Natural killer cell (primary cell): Measurements from ENCODE around the gene MUC4. TPM values are rescaled to one million over a fixed set of nuclear protein-coding genes. Genes with fewer than 3 reads are reported as not detected.

Experiments
- ATAC-seq, 3 donors: fragments of 150-1000 bp in 2 of 3; fragments of 200-7000 bp in 1 of 3; cut with Tn5 transposase; 1 replicate in 1 of 3; 2 replicates in 2 of 3; pipeline ENCODE4 v1.10.0; 2021; ENCODE audit warnings: mild to moderate bottlenecking in 2 of 3, moderate library complexity in 2 of 3
- DNase-seq, 2 donors: peaks; one replicate each; pipeline versions ENCODE4 v3.0.0 to v3.0.0-alpha.2; 2013 to 2021; ENCODE audit warnings: mixed read lengths in 1 of 2
- H3K27ac ChIP-seq: one replicate; pipeline ENCODE4 v1.5.1; 2013; ENCODE audit warnings: mild to moderate bottlenecking, low read length
- H3K27me3 ChIP-seq: one replicate; pipeline ENCODE4 v1.6.1; 2013; ENCODE audit warnings: low read length; ENCODE audit not compliant: control insufficient read depth, insufficient read depth
- H3K36me3 ChIP-seq: one replicate; pipeline ENCODE4 v1.6.1; 2013; ENCODE audit warnings: low read length; ENCODE audit not compliant: control insufficient read depth, insufficient read depth
- H3K4me1 ChIP-seq: one replicate; pipeline ENCODE4 v1.6.1; 2013; ENCODE audit warnings: low read length; ENCODE audit not compliant: control insufficient read depth, insufficient read depth
- H3K4me3 ChIP-seq: one replicate; pipeline ENCODE4 v1.5.1; 2013; ENCODE audit warnings: low read length
- H3K9me3 ChIP-seq: one replicate; pipeline ENCODE4 v1.6.1; 2013; ENCODE audit warnings: low read length; ENCODE audit not compliant: control insufficient read depth, insufficient read depth
- H3K27ac Mint-ChIP-seq, 2 donors: one replicate each; pipeline ENCODE4 v1.8.0; 2022; ENCODE audit warnings: mild to moderate bottlenecking in 2 of 2, mixed read lengths in 2 of 2, moderate library complexity in 1 of 2
- H3K27me3 Mint-ChIP-seq, 2 donors: one replicate each; pipeline ENCODE4 v1.8.0; 2022; ENCODE audit warnings: low read depth in 2 of 2, mixed read lengths in 2 of 2
- H3K36me3 Mint-ChIP-seq: one replicate; pipeline ENCODE4 v1.8.0; 2022; ENCODE audit warnings: mixed read lengths
- H3K4me1 Mint-ChIP-seq, 2 donors: one replicate each; pipeline ENCODE4 v1.8.0; 2022; ENCODE audit warnings: mixed read lengths in 2 of 2
- H3K4me3 Mint-ChIP-seq: one replicate; pipeline ENCODE4 v1.8.0; 2022; ENCODE audit warnings: mild to moderate bottlenecking, moderate library complexity, mixed read lengths
- H3K9me3 Mint-ChIP-seq, 2 donors: one replicate each; pipeline ENCODE4 v1.8.0; 2022; ENCODE audit warnings: mixed read lengths in 2 of 2
- WGBS: methylation state at CpG from one replicate; pipeline ENCODE4 v1.1.7; 2013; ENCODE audit warnings: missing lambda C conversion rate; ENCODE audit not compliant: insufficient coverage; 5-methylcytosine and 5-hydroxymethylcytosine counted together
- intact Hi-C: fragments of 100-400 bp; cut with micrococcal nuclease; formaldehyde crosslinking; loops from one replicate; pipeline ENCODE4 v1.14.2; 2022
- total RNA-seq, 4 donors: library from RNA; stranded (reverse); fragments of 120-200 nt in 1 of 4; gene quantifications; one replicate each; pipeline versions ENCODE4 v1.2.3 to v1.2.4, GENCODE V29; 2013 to 2022
- TF ChIP-seq, protein P1 (sequence below): fragments of 200-600 bp; IDR thresholded peaks from one replicate; pipeline ENCODE4 v1.8.0; 2022; ENCODE audit warnings: antibody characterized with exemption

MUC4 gene
- total RNA-seq, 3 donors from 2014 or later (not counting 1 experiment from before 2014, with no cell fraction given), result 0.05 to 1.7 (median 0.38) TPM

DNA sequence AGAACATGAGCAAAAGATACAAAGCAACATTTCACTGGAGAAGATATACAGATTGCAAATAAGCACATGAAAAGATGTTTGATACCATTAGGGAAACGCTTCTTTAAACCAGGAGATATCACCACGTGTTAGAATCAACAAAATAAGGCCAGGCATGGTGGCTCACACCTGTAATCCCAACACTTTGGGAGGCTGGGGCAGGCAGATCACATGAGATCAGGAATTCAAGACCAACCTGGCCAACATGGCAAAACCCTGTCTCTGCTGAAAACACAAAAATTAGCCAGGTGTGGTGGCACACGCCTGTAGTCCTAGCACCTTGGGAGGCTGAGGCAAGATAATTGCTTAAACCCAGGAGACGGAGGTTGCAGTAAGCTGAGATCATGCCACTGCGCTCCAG lies 111.4 kb downstream of the MUC4 start:
- H3K9me3 Mint-ChIP-seq, result no peaks in the 10 kb centered on the region
- H3K36me3 ChIP-seq, result peaks cover 10% of the 10 kb centered on the region
- H3K36me3 Mint-ChIP-seq, result no peaks in the 10 kb centered on the region
- H3K4me1 ChIP-seq, result no peaks in the 10 kb centered on the region
- no peak overlapping the region for H3K27ac Mint-ChIP-seq
- H3K27me3 Mint-ChIP-seq, result no peaks in the 10 kb centered on the region
- no peak overlapping the region for H3K4me3 Mint-ChIP-seq
- ATAC-seq, result no peak
- no peak overlapping the region for H3K27ac ChIP-seq
- no peak for DNase-seq
- TF ChIP-seq, protein P1, sequence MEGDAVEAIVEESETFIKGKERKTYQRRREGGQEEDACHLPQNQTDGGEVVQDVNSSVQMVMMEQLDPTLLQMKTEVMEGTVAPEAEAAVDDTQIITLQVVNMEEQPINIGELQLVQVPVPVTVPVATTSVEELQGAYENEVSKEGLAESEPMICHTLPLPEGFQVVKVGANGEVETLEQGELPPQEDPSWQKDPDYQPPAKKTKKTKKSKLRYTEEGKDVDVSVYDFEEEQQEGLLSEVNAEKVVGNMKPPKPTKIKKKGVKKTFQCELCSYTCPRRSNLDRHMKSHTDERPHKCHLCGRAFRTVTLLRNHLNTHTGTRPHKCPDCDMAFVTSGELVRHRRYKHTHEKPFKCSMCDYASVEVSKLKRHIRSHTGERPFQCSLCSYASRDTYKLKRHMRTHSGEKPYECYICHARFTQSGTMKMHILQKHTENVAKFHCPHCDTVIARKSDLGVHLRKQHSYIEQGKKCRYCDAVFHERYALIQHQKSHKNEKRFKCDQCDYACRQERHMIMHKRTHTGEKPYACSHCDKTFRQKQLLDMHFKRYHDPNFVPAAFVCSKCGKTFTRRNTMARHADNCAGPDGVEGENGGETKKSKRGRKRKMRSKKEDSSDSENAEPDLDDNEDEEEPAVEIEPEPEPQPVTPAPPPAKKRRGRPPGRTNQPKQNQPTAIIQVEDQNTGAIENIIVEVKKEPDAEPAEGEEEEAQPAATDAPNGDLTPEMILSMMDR, result no peak
- no peak overlapping the region for H3K4me3 ChIP-seq
- H3K4me1 Mint-ChIP-seq, result peaks cover 4 to 5% of the 10 kb centered on the region in 2 donors
- intact Hi-C loops, result no loop called here
- WGBS, result 84% methylated on average over 5 of the region's 5 CpGs
- H3K27me3 ChIP-seq, result no peaks in the 10 kb centered on the region
- H3K9me3 ChIP-seq, result no peaks in the 10 kb centered on the region

DNA sequence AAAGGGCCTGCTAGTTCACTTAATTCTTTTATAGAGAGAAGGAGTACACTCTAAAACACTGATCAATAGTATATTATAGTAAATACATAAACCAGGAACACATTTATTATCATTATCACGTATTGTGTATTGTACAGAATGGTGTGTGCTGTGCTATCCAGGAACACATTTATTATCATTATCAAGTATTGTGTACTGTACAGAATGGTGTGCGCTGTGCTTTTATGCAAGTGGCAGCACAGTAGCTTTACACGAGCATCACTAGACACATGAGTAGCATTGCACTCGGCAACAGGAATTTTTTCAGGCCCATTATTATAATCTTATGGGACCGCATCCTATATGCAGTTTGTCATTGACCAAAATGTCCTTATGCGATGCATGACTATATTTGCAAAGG lies 111.9 kb downstream of the MUC4 start:
- intact Hi-C loops, result no loop called here
- H3K36me3 ChIP-seq, result peaks cover 10% of the 10 kb centered on the region
- H3K4me3 ChIP-seq, result no peak overlapping the region
- DNase-seq (no peak), ATAC-seq (peak in 1 of 3 donors; percentile 41)
- Mint-ChIP-seq H3K27me3 (no peaks in the 10 kb centered on the region), H3K9me3 (no peaks in the 10 kb centered on the region), H3K4me1 (peaks cover 4 to 5% of the 10 kb centered on the region in 2 donors), H3K27ac (no peak overlapping the region), H3K4me3 (no peak overlapping the region), H3K36me3 (no peaks in the 10 kb centered on the region)
- 94% methylated on average over 5 of the region's 6 CpGs for WGBS
- H3K27ac ChIP-seq, result no peak overlapping the region
- TF ChIP-seq, protein P1, result no peak
- H3K9me3 ChIP-seq, result no peaks in the 10 kb centered on the region
- no peaks in the 10 kb centered on the region for H3K4me1 ChIP-seq
- no peaks in the 10 kb centered on the region for H3K27me3 ChIP-seq

DNA sequence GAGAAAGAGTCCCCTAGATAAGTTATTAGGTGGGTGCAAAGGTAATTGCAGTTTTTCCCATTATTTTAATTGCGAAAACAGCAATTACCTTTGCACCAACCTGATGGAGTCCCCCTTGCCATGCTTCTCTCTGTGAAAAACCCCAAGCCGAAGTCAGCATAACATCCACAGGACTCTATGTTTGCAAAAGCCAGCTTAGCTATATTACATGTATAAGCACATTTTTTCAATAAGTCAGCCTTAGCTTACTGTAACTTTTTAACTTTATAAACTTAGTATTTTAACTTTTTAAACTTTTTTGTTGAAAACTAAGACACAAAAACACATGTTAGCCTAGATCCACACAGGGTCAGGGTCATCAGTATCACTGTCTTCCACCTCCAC lies 112.3 kb downstream of the MUC4 start:
- 96% methylated on average over 2 of the region's 2 CpGs for WGBS
- TF ChIP-seq, protein P1, result no peak
- no peak overlapping the region for H3K4me3 ChIP-seq
- H3K4me1 ChIP-seq, result no peaks in the 10 kb centered on the region
- H3K36me3 ChIP-seq, result peaks cover 15% of the 10 kb centered on the region
- H3K27ac ChIP-seq, result no peak overlapping the region
- H3K27me3 Mint-ChIP-seq, result no peaks in the 10 kb centered on the region
- no peak overlapping the region for H3K27ac Mint-ChIP-seq
- peaks cover 4 to 5% of the 10 kb centered on the region in 2 donors for H3K4me1 Mint-ChIP-seq
- no peaks in the 10 kb centered on the region for H3K9me3 Mint-ChIP-seq
- DNase-seq (no peak), ATAC-seq (no peak)
- H3K36me3 Mint-ChIP-seq, result no peaks in the 10 kb centered on the region
- H3K27me3 ChIP-seq, result no peaks in the 10 kb centered on the region
- no peaks in the 10 kb centered on the region for H3K9me3 ChIP-seq
- intact Hi-C loops, result no loop called here
- H3K4me3 Mint-ChIP-seq, result no peak overlapping the region

DNA sequence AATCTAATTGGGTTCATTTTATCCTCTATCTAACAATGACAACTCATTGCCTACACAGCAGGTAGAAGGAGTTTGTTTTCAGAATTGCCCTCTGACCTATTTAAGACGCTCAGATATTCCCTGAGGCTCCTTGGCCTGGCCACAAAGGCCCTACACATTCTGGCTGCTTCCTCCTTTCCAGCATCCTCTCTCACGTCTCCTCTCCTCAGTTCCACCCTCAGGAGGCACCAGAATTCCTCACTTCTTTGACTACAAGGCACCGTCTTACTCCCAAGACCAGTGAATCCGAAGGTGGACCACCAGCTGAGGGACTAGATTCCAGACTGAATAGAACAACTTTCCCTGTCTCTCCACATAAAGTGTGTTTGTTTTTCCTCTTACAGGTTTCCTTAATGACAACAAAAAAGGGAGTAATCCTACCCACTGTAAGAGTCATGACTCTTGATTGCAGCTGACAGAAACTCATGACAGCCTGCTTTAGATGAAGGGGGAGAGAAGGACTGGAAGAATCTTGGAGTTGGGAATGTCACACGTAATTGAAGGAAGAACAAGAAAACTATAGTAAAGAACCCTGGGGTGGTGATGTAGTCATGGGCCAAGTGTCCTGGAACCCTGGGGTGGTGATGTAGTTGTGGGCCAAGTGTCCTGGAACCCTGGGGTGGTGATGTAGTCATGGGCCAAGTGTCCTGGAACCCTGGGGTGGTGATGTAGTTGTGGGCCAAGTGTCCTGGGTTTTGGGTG lies 112.9 kb downstream of the MUC4 start:
- Mint-ChIP-seq H3K27ac (peak overlapping the region in 1 of 2 donors; percentile 4), H3K4me1 (peaks cover 4 to 5% of the 10 kb centered on the region in 2 donors), H3K27me3 (no peaks in the 10 kb centered on the region), H3K36me3 (no peaks in the 10 kb centered on the region), H3K4me3 (no peak overlapping the region), H3K9me3 (no peaks in the 10 kb centered on the region)
- H3K27ac ChIP-seq, result no peak overlapping the region
- no peaks in the 10 kb centered on the region for H3K4me1 ChIP-seq
- intact Hi-C loops, result no loop called here
- H3K9me3 ChIP-seq, result no peaks in the 10 kb centered on the region
- H3K27me3 ChIP-seq, result no peaks in the 10 kb centered on the region
- ATAC-seq (peak in 1 of 3 donors; percentile 46), DNase-seq (no peak)
- TF ChIP-seq, protein P1, result no peak
- peaks cover 21% of the 10 kb centered on the region for H3K36me3 ChIP-seq
- 96% methylated on average over 5 of the region's 5 CpGs for WGBS
- H3K4me3 ChIP-seq, result no peak overlapping the region
